HG02973 (cell line): ENCODE results near the gene ABCB1.

Source experiments
- ATAC-seq: cut with Tn5 transposase; IDR thresholded peaks from one replicate; pipeline ENCODE4 v1.9.1; 2021; ENCODE audit warnings: moderate library complexity; ENCODE audit not compliant: unreplicated experiment

ABCB1 gene

DNA sequence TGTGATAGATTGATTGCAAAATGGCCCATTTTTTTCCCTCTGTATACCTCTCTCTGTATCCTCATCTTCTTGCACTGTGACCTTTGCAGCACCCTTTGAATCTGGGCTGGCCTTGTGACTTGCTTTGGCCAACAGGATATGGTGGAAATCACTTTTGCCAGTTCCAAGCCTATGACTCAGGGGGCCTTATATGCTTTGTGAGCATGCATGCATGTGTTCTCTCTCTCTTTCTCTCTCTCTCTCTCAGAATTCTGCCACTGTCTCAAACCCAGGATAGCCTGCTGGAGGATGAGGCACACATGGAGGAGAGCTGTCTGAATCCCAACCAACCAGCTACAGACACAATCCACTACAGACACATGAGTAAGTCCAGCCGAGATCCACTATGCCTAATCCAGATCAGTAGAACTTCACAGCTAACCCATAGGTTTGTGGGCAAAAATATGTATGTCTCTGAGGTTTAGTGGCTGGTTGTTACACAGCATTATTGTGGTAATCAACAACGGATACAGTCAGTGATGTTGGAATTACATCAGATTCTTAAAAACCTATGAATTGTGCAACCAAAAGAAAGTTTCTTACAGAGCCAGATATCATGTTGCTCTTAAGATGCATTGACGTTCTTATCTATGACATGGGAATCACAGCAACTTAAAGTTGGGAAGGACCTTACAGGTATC, 83.4 kb downstream of the ABCB1 start:
- no peak for ATAC-seq

GRCh38 chr7:87513735-87514335, 86.8 kb downstream of the ABCB1 start:
- ATAC-seq, result no peak

- no peak for ATAC-seq
These were observed 87.8 kb downstream of the ABCB1 start for GRCh38 chr7:87512906-87513305.

- ATAC-seq, result no peak
These were observed 89.2 kb downstream of the ABCB1 start for GRCh38 chr7:87511510-87511909.

- ATAC-seq, result no peak
These were observed 90.2 kb downstream of the ABCB1 start for GRCh38 chr7:87510411-87510875.

- no peak for ATAC-seq
These were observed 93.2 kb downstream of the ABCB1 start for GRCh38 chr7:87507446-87507845.

DNA sequence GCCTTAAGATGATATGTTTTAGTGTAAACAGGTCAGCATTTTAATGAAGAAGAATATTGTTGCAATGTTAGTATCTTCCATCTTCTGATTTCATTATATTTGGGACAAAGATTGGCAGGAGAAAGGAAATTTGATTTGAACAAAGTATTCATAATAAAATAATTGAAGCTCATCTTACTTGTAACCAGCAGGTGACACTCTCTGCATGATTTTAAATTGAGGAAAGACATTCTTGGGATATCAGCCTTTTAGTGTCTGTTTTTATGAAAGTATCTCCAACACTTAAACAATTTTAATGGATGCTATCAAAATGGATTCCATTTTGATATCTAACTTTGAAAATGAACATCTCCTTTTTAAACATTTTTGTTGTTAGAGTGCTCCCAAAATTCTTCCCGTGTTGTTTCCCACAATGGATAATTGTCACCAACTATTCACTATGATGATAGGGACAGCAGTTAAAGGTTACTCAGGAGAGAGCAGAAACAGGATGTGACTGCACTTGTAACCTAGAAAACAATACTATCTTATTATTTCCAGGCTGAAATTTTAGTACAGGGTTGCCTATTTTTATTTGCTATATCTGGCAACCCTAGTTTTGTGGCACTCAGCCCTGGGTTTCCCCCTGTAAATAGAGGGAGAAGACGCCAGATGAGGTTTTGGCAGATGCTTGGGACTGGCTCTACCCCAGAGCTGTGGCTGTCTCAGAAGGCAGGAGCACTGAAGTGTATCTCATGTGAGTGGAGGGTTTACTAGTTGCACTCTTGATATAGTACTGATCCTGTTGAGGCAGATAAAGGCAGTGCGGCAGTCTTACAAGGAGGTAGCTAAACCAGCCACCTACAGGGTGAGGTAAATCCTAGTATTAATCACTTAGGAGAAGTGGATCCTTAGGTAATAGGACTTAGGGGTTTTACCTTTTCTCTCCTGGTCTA, 94.2 kb downstream of the ABCB1 start:
- ATAC-seq, result no peak

GRCh38 chr7:87505557-87506245, 95.0 kb downstream of the ABCB1 start:
- ATAC-seq, result no peak

GRCh38 chr7:87505122-87505521, 95.6 kb downstream of the ABCB1 start:
- no peak for ATAC-seq

DNA sequence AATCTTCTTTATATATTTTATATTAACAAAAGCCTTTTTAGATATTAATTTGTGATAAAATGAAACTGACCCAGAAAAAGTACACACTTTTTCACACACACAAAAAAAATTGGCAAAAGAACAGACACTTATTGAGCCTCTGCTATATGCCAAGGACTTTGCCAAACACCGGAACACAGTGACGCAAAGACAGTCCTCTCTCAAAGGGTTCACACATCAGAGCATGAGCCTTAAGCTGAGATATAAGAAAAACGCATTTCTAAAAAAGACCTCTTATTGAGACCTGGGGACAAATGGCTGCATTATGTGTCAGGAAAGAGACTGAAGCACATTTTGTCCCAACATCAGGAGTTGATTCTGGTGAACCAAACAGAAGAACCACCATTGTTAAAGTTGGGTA, 101.2 kb downstream of the ABCB1 start:
- no peak for ATAC-seq

GRCh38 chr7:87498893-87499292, 101.8 kb downstream of the ABCB1 start:
- no peak for ATAC-seq

- no peak for ATAC-seq
These were observed 103.2 kb downstream of the ABCB1 start for GRCh38 chr7:87497482-87497881.

DNA sequence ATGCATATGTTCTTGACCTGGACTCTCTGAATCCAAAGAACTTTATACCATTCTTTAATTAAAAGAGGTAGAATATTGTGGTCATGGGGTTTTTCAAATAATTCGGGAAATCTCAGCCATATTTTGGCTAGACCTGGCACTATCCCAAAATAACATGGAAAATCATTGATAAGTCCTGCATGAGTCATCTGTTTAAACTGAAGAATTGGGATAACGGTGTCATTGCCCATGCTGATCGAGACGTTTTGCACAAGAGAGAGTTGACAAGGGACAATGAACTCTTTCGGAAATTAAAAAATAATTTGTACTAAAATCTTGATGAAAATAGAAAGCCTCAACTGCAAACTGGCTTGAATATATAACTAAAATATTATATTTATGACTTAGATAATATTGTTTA, 105.3 kb downstream of the ABCB1 start:
- ATAC-seq, result no peak

DNA sequence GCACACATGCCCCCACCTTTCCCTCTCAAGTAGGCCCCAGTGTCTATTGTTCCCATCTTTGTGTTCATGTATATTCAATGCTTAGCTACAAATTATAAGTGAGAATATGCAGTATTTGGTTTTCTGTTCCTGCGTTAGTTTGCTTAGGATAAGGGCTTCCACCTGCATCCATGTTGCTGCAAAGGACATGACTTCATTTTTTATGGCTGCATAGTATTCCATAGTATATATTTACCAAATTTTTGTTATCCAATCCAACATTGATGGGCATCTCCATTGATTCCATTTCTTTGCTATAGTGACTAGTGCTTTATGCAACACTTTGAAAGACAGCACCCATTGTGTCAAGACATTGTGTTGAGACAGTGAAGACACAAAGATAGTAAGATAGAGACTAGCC, 106.2 kb downstream of the ABCB1 start:
- no peak for ATAC-seq

DNA sequence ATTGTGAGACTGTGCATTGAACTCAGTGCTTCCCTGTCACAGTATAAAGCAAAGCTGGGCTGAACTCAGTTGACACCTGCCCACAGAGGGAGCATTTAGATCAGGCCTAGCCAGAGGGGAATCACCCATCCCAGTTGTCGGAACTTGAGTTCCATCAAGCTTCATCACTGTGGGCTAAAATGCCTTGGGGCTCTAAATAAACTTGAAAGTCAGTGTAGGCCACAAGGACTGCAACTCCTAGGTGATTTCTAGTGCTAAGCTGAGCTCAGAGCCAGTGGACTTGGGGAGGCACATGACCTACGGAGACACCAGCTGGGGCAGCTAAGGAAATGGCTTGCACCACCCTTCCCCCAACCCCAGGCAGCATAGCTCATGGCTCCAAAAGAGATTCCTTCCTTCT, 117.6 kb downstream of the ABCB1 start:
- ATAC-seq, result no peak

GRCh38 chr7:87482115-87482514, 118.6 kb downstream of the ABCB1 start:
- no peak for ATAC-seq

GRCh38 chr7:87480386-87480785, 120.3 kb downstream of the ABCB1 start:
- no peak for ATAC-seq

DNA sequence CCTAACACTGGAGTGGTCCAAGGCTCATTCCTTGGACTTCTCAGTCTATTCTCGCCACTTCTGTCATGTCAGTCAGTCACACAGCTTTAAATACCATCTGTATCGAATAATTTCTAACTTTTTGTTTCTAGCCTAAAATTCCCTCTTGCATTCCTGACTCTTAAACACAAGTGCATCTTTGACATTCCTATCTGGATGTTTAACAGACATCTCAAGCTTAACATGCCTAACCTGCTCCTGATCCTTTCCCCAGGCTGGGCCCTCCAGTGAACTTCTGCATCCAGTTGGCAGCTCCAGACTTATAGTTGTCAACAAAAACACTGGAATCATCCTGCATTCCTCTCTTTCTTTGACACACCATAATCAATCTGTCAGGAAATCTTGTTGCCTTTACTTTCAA, 120.7 kb downstream of the ABCB1 start:
- no peak for ATAC-seq

DNA sequence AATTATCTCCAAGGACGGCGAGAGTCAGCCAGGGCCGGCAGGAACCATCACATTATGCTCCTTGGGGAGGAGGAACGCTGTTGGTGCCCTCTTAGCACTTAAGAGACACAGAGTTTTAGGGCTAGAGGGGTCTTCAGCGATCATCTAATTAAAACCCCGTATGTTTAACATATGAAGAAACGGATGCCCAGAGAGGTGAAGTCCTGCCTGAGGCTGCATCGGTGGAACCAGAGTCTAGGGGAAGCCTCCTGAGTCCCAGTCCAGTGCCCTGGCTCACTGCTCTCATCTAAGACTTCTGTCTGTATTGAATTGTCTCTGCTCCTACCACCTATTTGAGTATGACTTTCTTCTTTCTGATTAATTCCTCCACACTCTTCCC, 124.5 kb downstream of the ABCB1 start:
- ATAC-seq, result no peak

DNA sequence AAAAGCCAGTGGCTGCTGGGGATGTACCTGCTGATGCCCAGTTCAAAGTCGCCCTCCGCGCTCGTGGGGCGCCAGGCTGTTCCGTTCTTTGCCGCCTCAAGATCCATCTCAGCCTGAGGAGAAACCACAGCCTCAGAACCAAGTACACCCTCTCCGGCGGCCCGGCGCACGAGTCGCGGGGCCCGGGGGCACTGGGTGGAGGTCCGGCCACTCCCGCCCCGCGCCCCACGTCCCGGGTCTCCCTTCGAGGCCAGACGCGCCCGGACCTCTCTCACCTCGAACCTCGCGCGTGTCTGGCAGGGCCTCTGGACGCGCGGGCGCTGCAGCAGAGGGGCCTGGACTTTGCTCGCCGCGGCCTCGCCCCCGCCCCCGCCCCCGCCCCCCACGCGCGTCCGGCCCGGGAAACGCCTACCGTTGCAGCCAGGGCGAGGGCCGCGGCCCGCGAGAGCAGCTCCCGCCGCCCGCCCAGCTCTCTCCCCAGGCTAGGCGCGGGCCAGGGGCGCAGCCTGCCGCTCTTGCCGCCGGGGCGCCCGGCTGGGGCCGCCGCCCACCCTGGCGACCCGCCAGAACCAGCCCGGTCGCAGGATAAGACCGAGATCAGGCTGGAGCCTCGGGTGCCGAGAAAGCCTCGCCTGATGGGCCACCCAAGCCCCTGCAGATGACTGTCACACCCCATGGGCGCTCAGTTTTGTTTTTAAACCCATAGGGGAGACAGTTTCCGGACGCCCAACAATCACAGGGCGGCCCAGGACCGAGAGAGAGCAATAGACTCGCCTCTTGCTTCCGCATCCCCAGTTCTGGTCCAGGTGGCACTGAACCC, 125.1 kb downstream of the ABCB1 start, which contains the start of gene ABCB4:
ABCB4 (minus strand) TSS at position 322 of the 820 bp plus-strand sequence; CDS start at position 107, 215 bp downstream.
- ATAC-seq, result no peak
